NCI-H2107 treated with DMSO at 0.1 percent for 48 hours (cell line): ENCODE results near the gene HMGCS2.

ENCODE experiments used
- DNase-seq: peaks from one replicate; lab custom pipeline; 2025; ENCODE audit not compliant: unreplicated experiment; lab: John Stamatoyannopoulos, UW

The HMGCS2 gene

DNA sequence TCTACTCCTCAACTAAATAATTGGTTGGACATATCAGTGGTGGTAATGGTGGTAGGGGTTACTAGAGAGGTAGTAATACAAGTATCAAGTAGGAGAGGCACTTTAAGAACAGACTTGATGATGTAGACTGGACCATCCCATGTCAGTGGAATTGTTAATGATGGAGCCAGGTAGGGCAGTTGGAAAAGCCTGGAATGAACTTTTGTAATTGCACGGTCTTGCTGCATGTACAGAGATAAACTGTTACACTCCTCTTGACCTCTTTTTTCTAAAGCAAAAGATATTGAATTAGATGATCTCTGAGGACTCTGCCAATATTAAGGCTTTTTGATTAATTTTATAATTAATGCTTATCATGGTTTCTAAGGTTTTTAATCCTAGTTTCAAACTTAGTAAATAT, 5.8 kb downstream of the HMGCS2 start:
- no peak for DNase-seq

DNA sequence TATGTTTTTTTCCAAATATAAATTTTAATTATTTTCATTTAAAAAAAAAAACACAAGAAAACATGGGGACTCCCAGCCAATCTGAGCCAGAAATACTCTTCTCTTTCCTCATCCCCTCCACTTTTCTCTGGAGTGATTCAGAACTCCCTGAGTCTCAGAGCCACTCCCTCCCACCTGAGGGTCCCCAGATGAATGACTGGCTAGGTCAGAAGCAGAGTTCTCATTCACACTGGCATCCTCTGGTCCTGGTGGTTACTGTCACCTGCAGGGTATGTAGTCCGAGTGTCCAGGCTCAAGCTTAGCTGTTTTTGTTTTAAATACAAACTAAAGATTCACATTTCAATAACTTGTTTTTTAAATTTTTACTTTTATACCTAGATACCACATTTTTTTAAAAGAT, 6.3 kb downstream of the HMGCS2 start:
- DNase-seq: no peak

DNA sequence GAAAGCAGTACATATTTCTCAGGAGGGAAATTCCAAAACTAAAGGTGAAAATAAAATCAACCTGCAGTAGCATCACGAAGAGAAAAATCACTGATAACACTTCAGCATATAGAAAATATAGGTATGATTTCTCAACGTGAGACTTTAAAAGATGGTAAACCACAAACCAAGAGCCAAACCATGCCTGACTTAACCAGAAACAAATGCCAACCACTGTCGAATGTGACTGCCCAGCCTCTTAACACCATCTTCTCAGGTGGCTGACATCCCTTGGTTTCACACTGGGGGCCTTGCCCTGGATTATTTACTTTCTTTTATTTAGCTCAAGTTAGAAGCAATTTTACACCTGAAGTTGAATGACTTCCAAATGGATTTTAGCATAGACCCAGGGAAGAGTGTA, 10.1 kb downstream of the HMGCS2 start:
- no peak for DNase-seq

DNA sequence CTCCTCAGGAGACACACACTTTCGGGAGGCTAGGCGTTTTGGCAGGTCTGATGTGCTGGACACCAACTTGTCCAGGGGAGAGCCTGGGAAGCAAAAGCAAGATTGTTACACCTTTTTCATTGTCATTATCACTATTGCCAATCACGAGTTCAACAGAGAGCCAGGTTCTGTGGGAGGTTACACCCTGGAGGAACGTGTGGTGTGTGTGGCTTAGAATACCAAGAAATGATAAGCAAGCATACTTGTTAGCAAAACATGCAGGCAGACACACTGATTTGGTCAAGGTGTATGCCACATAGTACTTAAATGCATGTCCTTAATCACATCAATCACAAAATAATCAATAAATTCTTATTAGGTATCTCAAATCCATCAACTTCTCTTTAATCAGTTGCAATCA, 16.1 kb downstream of the HMGCS2 start:
- DNase-seq: no peak

DNA sequence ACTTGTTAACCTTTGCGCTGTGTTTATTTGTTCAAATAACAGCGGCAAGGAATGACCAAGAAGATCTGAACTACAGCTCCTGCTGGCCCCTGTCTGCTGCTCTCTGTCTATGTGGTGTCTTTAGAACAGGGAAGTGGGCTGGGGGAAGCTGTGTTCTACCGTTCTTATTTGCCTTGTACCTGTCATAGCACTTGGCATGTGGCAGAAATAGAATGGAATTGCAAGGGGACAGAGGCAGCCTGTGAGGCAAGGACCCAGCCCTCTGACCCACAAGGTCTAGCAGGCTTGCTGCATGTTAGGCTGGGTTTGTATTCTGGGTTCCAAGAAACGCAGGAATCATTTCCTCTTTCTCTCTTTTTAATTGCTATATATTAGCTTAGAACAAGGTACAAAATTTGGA, 20.7 kb downstream of the HMGCS2 start:
- DNase-seq: no peak

DNA sequence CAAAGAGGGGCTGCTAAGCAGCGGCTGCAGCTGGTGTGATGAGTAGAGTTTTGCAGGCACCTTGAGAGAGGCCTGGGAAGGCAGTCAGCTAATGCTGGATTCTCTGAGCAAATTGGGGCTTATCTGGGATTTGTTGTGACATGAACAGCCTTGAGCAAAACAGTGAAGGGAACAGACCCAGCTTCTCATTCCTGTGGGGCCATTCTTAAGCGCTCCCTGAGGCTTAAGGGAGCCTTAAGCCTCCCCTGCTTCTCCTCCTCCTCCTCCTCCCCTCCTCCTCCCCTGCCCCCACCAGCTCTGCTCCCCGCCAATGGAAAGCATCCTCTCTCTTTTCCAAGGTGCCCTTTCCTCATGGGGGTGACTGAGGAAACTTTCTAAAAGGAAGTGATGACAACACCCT, 21.3 kb downstream of the HMGCS2 start:
- no peak for DNase-seq

DNA sequence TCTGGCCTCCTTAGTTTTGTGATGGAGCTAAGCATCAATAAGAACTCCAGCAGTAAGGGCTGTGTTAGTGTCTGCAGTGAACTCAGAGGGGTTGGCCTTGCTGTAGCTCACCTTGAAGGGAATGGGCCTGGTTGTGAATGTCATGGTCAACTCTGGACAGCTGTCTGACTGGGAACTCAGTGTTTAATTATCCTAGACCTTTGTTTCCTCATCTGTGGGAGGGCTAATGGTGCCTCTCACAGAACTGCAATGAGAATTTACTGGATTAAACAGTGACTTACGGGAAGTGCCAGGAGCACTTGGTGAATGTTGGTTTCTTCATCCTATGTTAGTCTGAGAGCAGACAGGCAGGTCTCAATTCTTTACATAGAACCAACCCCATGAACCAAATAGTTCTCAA, 23.7 kb downstream of the HMGCS2 start:
- no peak for DNase-seq

DNA sequence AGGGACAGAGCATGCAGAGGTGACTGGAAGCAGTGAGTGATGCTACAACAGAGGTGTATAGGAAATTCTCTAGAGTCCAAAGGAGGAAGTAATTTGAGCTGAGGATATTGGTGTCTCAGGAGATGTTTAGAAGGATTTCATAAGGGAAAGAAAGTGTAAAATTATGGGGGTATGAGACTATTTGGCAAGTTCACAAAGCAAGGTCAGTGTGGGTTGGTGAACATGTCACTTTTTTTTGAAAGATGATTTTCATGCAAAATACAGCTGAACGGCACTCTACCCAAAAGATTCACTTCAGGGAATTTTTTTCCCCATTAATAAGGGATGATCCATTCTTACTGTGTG, 24.1 kb downstream of the HMGCS2 start:
- no peak for DNase-seq

DNA sequence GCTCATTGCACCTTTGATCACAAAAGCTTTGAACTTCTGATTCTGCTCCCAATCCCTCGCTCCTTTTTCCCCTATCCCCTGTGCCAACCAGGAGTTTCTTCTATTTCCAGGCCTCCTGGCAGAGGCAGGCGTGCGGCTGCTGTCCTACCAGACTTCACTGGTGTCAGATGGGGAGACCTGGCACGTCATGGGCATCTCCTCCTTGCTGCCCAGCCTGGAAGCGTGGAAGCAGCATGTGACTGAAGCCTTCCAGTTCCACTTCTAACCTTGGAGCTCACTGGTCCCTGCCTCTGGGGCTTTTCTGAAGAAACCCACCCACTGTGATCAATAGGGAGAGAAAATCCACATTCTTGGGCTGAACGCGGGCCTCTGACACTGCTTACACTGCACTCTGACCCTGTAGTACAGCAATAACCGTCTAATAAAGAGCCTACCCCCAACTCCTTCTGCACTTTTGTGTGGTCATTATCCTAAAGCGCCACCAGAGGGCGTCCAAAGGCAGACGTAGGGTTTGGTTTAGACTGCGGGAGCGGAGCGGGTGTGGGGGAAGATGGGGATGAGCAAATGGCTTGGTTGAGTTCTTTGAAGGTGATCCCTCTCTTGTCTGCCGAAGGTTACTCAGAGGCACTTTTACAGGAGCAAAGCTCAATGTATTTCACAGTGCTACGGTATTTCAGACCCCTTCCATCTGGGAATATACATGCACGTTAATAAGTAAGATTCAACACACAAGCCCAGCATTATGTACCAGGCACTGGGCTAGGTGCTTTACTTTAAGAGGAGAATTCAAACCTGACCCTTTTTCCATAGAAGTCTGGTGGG, 24.7 kb downstream of the HMGCS2 start:
- peak; percentile 62 for DNase-seq

DNA sequence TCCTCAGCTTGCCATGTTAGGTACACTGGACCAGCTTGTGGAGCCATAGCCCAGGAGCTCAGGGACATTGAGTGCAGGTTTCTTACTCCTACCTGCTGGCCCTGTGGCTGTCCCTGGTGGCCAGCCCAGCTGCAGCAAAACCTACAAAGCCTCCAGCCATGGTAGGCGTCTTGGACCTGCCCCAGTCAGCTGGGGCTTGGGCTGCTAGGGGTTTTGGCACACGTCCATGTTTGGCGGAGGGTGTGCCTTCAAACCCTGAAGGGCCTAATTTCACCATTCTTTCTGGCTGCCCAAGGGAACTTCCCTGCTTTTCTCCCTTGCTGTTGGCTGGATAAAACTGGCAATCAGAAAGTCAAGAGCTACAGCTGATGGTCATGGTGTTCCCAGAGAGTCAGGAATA, 25.4 kb downstream of the HMGCS2 start:
- no peak for DNase-seq

DNA sequence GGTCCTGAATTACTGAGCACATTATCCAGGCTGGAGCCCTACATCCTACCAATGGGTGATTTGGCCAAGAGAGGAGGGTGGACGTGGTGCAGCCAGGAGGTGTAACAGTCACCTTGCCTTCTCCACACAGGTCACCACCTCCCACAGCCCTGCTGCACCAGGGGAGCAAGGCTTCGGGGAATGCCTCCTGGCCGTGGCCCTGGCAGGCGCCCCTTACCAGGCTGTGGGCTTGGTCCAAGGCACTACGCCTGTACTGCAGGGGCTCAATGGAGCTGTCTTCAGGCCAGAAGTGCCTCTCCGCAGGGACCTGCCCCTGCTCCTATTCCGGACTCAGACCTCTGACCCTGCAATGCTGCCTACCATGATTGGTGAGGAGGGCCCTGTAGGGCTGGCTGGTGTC, 26.0 kb downstream of the HMGCS2 start:
- DNase-seq: no peak

DNA sequence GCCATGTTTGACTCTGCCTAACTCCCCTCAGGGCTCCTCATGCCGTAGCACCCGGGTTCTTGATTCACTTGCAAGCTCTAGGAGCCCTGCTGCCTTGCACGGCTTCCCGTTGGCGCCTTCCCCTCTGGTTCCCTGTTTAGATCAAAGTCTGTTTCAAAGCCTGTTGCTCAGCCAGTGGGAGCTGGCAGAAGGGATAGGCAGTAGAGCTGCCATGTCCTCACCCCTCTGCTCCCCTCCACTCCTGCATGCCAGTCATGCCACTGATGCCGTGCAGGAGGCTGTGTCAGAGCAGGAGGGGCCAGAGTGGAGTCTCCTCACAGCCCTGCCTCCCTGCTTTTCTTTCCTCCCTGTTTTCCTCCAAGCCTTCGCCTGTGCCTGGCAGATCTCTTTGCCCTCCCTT, 26.5 kb downstream of the HMGCS2 start:
- no peak for DNase-seq

DNA sequence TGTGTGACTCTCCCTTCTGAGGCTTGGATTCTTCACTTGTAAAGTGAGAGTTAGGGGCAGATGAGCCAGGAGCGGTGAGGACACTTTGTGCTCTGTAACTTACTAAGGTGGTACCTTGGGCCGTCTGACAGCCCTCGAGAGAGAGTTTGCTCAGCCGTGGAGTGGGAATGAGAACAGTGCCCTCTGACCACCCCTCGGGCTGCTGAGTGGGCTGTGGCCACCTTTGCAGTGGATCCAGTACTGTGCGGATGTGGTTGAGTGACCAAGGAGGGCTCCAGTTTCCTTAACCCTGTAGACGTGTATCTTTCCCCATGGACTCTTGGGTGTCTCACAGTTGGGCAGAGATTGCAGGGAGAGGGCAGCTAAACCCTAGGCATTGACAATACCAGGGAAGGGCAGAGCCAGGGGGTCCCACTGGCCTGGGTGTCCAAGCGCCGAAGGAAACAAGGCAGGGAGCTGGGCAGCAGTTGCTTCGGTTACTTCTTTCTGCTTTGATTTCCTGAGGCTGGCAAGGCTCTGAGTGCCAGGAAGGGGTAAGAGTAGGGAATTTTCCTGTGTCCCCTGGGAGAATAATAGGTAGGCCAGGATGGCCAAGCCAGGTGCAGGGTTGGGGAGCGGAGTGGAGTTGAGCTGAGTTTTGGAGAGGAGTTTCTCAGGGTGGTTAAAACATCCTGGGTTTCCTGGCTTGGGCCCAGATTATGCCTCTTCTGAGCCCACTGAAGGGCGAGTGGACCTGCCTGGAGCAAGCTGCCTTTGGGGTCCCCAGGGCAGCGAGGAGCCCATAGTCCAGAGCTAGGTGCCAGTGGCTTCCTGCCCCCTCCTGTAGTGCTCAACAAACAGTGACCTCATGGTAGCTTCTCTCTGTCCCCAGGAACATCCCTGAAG, 27.6 kb downstream of the HMGCS2 start:
- no peak for DNase-seq

DNA sequence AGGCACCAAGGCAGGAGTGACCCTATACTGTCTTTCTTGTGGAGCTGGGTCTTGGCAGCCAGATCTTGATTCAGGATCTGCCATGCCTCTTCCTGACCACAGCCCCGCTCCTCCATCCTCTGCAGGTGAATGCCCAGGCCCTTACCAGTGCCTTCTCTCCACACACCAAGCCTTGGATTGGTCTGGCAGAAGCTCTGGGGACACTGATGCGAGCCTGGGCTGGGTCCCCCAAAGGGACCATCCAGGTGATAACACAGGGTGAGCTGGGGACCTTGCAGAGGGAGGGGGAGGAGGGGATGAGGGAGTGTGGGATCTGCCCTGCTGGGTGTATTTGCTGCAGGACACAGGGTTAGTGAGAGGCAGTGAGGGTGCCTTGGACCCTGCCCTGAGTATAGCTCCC, 28.4 kb downstream of the HMGCS2 start:
- DNase-seq: no peak

DNA sequence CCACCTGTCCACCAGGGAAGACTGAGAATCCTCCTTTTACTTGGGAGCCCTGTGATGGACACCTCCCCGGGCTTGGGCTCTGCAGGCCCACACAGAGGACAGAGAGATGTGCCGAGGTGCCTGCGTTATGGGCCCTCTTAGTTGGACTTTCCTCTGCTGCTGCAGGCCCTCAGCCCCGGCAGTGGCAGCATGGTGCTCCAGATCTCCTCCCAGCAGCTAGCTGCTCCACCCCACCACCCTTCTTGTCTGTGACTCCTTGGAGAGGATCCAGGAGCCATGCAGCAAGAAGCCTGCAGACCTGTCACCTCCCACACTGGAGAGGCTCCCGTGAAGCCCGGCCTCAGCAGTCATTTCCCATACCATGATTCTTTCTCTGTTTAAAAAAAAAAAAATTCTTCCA, 29.6 kb downstream of the HMGCS2 start:
- no peak for DNase-seq

DNA sequence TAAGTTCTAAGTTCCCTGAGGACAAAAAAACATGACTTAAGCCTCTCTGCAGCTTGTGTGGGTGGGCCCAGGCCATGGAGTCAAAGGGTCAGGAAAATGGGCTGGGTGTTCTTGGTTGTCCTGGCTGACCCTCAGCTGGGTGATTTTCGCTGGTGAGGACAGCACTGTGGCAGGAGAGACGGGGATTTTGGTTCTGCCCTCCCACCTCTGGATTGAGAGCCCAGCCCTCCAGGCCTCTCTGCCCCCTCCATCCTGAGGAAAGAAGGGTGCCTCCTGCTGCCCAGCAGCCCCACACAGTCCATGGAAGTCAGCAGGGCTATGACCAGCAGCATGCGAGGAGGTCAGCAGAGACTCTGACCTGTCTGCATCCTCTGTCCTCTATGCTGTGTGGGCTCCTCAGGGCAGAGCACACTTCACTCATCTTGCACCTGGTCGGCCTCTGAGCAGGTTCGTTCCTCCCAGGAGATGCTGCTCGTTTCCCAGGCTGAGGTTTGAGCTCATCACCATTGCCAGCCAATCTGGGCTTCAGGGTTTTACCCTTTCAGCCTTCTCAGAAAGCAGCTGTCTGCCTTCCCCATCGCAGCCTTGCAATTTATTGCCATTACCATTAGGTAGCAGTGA, 30.5 kb downstream of the HMGCS2 start:
- no peak for DNase-seq

DNA sequence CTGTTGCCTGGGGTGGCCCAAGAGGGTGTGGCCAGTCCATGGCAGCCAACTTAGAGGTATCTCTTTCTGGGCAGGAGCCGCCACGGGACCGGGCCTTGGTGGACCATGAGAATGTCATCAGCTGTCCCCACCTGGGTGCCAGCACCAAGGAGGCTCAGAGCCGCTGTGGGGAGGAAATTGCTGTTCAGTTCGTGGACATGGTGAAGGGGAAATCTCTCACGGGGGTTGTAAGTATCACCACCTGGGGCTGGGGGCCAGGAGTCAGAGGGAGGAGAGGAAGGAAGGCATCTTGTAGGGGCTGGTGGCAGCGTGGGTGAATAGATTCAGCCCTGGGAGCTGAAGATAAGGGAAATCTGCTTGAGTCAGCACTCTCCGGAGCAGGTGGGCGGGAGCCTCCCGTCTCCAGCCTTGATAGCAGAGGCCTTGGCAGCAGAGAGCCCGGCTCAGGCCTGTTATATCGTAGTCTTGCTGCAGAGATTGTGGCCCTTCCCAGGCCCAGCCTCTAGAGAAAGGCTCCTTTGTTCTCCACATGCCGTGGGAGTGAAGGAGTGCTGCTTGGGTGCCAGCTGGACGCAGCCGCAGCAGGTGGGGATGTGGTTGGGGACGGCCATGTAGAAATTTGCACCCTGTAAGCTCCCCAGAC, 31.5 kb downstream of the HMGCS2 start:
- peak; percentile 38 for DNase-seq

DNA sequence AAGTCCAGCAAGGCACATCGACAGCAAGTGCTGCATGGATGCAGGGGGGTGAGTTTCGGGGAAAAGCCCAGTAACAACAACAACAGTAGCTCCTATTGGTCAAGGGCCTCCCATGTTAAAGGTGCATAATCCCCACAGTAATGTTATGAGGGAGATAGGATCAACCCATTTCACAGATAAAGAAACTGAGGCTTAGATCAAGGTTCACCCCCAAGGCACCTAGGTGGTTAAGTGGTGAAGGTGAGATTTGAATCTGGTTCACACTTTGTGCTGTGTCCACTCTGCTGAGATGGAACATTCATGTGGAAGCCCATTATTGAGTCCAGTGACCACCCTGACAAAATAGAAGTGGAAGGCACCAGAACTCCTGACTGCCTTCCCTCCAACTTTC, 32.1 kb downstream of the HMGCS2 start:
- DNase-seq: no peak

DNA sequence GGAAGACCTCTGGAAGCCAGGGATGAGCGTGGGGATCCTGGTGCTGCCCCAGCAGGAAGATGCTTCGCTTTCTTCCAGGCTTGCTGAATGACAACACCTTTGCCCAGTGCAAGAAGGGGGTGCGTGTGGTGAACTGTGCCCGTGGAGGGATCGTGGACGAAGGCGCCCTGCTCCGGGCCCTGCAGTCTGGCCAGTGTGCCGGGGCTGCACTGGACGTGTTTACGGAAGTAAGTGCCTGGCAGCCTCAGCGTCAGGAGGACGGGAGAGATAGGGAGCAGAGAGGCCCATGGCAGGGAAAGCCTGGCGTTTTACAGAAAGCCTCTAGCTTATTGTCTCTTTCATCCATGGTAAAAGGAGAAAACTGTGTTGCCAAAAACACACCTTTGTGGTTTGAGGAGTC, 33.5 kb downstream of the HMGCS2 start:
- DNase-seq: no peak

DNA sequence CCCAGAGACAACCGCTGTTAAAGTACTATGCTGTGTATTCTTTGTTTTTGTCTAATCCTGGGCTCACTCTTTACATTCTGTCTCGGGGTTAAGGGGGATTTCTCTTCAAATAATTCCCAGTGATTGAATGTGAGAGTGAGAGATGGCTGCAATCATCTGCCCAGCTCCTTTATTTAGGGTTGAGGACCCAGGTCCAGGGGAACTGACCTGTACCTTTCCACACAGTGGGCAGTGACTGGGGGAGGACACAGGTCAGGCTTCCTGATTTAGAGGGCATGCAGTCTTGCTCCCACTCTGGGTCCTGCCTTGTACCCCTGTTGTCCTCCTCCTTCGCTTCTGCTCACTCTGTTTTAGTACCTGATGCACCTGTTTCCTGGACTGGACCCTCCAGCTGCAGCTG, 35.0 kb downstream of the HMGCS2 start:
- no peak for DNase-seq

DNA sequence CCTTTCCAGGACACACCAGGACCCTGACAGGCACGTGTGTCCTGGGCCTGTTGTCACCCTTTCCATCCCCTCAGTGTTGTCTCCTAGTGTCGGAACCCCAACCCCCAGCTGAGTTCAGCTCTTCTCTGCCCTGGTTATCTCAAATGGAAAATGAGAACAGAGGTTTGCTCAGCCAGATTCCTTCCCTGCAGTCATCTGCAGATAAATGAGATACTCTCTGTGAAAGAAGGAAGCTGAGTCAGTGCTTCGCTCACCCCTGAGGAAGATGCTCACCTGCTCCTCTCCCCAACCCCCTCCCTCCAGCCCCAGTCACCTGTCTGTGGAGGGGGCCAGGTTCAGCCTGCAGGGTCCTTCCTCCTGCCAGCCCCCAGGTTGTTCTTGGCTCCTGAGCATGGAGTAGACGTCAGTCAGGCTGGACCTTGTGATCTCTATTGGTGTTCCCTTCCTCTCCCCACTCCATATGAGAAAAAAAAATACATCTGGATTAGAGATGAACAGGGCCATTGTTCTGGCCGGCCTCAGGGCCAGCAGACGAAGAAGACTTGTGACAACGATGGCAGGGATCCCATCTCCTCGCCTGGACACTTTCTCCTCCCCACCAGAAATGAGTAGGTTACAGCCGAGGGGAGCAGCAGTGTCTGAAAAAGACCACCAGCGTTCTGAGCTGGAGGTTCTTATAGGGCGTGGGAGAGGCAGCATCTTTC, 36.1 kb downstream of the HMGCS2 start:
- no peak for DNase-seq
